HL-60 (cell line): ENCODE results near the gene KCNQ1OT1.

Experiments
- POLR2AphosphoS5 ChIP-seq: IDR thresholded peaks from 2 replicates; pipeline ENCODE4 v1.6.1; 2012; ENCODE audit warnings: low read depth
- TF ChIP-seq, protein P1 (sequence below): IDR thresholded peaks from one replicate; pipeline ENCODE4 v1.5.1; 2011; ENCODE audit warnings: low read length, control low read depth, inconsistent platforms; ENCODE audit not compliant: insufficient read depth

GRCh38 chr11:2663915-2664314, 35.9 kb downstream of the KCNQ1OT1 start:
- TF ChIP-seq, protein P1, sequence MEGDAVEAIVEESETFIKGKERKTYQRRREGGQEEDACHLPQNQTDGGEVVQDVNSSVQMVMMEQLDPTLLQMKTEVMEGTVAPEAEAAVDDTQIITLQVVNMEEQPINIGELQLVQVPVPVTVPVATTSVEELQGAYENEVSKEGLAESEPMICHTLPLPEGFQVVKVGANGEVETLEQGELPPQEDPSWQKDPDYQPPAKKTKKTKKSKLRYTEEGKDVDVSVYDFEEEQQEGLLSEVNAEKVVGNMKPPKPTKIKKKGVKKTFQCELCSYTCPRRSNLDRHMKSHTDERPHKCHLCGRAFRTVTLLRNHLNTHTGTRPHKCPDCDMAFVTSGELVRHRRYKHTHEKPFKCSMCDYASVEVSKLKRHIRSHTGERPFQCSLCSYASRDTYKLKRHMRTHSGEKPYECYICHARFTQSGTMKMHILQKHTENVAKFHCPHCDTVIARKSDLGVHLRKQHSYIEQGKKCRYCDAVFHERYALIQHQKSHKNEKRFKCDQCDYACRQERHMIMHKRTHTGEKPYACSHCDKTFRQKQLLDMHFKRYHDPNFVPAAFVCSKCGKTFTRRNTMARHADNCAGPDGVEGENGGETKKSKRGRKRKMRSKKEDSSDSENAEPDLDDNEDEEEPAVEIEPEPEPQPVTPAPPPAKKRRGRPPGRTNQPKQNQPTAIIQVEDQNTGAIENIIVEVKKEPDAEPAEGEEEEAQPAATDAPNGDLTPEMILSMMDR: no peak
- TF ChIP-seq POLR2AphosphoS5: no peak
